K562 (cell line): ENCODE data around the gene C3AR1. TPM values are rescaled to one million over a fixed set of nuclear protein-coding genes. Genes with fewer than 3 reads are reported as not detected.

ENCODE experiments used
- ARID2 ChIP-seq: fragments of 450-650 bp; IDR thresholded peaks from 2 replicates; pipeline ENCODE4 v1.6.1; 2017; ENCODE audit warnings: antibody characterized with exemption, mild to moderate bottlenecking
- BCL6 ChIP-seq: fragments of 250-450 bp; sonication (Bioruptor Pico); IDR thresholded peaks from 2 replicates; pipeline ENCODE4 v1.4.0; 2020
- C11orf30 ChIP-seq: fragments of 450-650 bp; IDR thresholded peaks from 2 replicates; pipeline ENCODE4 v1.6.1; 2016; ENCODE audit warnings: low read depth, mild to moderate bottlenecking
- CBX8 ChIP-seq: fragments of 200-600 bp; sonication (generic); IDR thresholded peaks from 2 replicates; pipeline ENCODE4 v1.6.1; 2012; ENCODE audit warnings: borderline replicate concordance, mixed run types, low read depth, mild to moderate bottlenecking, moderate library complexity, mixed read lengths, low read length, control low read depth, inconsistent platforms; ENCODE audit not compliant: poor library complexity, severe bottlenecking; ENCODE audit errors: extremely low read depth
- E2F3 ChIP-seq: fragments of 250-450 bp; sonication (Bioruptor Pico); IDR thresholded peaks from 2 replicates; pipeline ENCODE4 v1.4.0; 2020; ENCODE audit warnings: mild to moderate bottlenecking
- MAFK ChIP-seq: IDR thresholded peaks from 2 replicates; pipeline ENCODE4 v1.6.1; 2011; ENCODE audit warnings: low read length, improper control_type of control experiment
- MXI1 ChIP-seq: IDR thresholded peaks from 2 replicates; pipeline ENCODE4 v1.6.1; 2011; ENCODE audit warnings: low read depth, mild to moderate bottlenecking, improper control_type of control experiment, low read length
- MYC ChIP-seq, 2 experiments: fragments of 250-450 bp in 1 of 2; sonication (Bioruptor Pico) in 1 of 2; IDR thresholded peaks; 2 replicates each; pipeline versions ENCODE4 v1.5.1 to v1.6.1; 2012 to 2021; ENCODE audit warnings: low read depth in 2 of 2, borderline replicate concordance in 1 of 2, improper control_type of control experiment in 1 of 2, low read length in 1 of 2, mild to moderate bottlenecking in 1 of 2, moderate library complexity in 1 of 2
- NFATC3 ChIP-seq: fragments of 450-650 bp; IDR thresholded peaks from 2 replicates; pipeline ENCODE4 v1.6.1; 2017; ENCODE audit warnings: mild to moderate bottlenecking
- SIN3A ChIP-seq, 2 experiments: fragments of 150-350 bp in 1 of 2; IDR thresholded peaks; 2 replicates each; pipeline ENCODE4 v1.6.1; 2011 to 2016; ENCODE audit warnings: borderline replicate concordance in 2 of 2, low read depth in 2 of 2, low read length in 2 of 2, mild to moderate bottlenecking in 2 of 2, moderate library complexity in 2 of 2; ENCODE audit not compliant: control insufficient read depth in 1 of 2
- TEAD1 ChIP-seq, 2 experiments: fragments of 450-650 bp in 1 of 2; sonication (generic) in 1 of 2; formaldehyde crosslinking; IDR thresholded peaks; 2 replicates each; pipeline versions ENCODE4 v1.4.0 to v1.8.0; 2020 to 2022; ENCODE audit warnings: mild to moderate bottlenecking in 2 of 2, missing genetic modification reagents in 1 of 2
- ZC3H11A ChIP-seq: IDR thresholded peaks from 2 replicates; pipeline ENCODE4 v1.6.1; 2012; ENCODE audit warnings: low read depth, low read length, improper control_type of control experiment
- ZFP30 ChIP-seq: fragments of 250-450 bp; sonication (Bioruptor Pico); IDR thresholded peaks from 2 replicates; pipeline ENCODE4 v1.8.0; 2022; ENCODE audit warnings: moderate library complexity, mild to moderate bottlenecking, inconsistent platforms, borderline replicate concordance
- polyA plus RNA-seq, 8 experiments: library from polyadenylated mRNA; depleted of rRNA in 4 of 8; stranded (reverse) in 5 of 8; unstranded in 3 of 8; fragments of >200 nt; fragmentation: Nextera tagmentation in 2 of 8; fragmentation: Illumina TruSeq in 1 of 8; extraction: Ambion mirVana in 2 of 8; extraction: Trizol in 1 of 8; gene quantifications; 2 replicates each; pipeline versions ENCODE4 v1.2.1 to v1.2.3, GENCODE V29; 2011 to 2014; ENCODE audit warnings: inconsistent platforms in 1 of 8, missing spikeins in 1 of 8
- total RNA-seq, 7 experiments: library from RNA; depleted of rRNA in 6 of 7; stranded (reverse); fragments of >200 nt in 6 of 7; fragmentation: Illumina TruSeq in 2 of 7; extraction: Trizol in 2 of 7; gene quantifications; 2 replicates each; pipeline versions ENCODE4 v1.2.1 to v1.2.3, GENCODE V29; 2011 to 2021; ENCODE audit warnings: low replicate concordance in 1 of 7
- TF ChIP-seq, protein P1 (sequence below), 2 experiments: fragments of 450-650 bp; IDR thresholded peaks; 2 replicates each; pipeline ENCODE4 v1.6.1; 2016; ENCODE audit warnings: mild to moderate bottlenecking in 2 of 2, borderline replicate concordance in 1 of 2, low read depth in 1 of 2, moderate library complexity in 1 of 2
- TF ChIP-seq, protein P2 (sequence below): conservative IDR thresholded peaks from 2 replicates; pipeline ENCODE4 v1.6.1; 2011; ENCODE audit warnings: low read depth, mild to moderate bottlenecking, low read length; ENCODE audit not compliant: control insufficient read depth
- TF ChIP-seq, protein P3 (sequence below): sonication (generic); formaldehyde crosslinking; IDR thresholded peaks from 2 replicates; pipeline ENCODE4 v1.8.0; 2022; ENCODE audit warnings: mild to moderate bottlenecking, missing genetic modification reagents

The C3AR1 gene
- total and polyA plus RNA-seq, 9 of the 15 experiments (the other 6 are each of a cell fraction or from before 2014, with no cell fraction given) = 2.2 to 12.9 (median 5.3) TPM

DNA sequence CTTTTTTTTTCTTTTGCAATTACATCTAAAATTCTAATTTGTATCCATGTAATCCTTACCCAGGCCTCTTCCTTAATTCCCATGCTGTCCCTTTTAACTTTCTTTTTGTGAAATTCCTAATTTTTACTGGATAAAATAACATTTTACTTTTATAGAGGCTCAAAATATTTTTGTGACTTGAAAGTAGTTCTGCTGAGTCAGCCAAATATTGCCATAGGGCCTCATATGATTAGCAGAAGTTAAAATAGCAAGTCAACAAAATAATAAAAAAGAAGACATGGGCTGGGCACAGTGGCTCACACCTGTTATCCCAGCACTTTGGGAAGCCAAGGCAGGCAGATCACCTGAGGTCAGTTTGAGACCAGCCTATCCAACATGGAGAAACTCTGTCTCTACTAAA is 2.0 kb downstream of the C3AR1 start (continued):
- TF ChIP-seq, protein P1, sequence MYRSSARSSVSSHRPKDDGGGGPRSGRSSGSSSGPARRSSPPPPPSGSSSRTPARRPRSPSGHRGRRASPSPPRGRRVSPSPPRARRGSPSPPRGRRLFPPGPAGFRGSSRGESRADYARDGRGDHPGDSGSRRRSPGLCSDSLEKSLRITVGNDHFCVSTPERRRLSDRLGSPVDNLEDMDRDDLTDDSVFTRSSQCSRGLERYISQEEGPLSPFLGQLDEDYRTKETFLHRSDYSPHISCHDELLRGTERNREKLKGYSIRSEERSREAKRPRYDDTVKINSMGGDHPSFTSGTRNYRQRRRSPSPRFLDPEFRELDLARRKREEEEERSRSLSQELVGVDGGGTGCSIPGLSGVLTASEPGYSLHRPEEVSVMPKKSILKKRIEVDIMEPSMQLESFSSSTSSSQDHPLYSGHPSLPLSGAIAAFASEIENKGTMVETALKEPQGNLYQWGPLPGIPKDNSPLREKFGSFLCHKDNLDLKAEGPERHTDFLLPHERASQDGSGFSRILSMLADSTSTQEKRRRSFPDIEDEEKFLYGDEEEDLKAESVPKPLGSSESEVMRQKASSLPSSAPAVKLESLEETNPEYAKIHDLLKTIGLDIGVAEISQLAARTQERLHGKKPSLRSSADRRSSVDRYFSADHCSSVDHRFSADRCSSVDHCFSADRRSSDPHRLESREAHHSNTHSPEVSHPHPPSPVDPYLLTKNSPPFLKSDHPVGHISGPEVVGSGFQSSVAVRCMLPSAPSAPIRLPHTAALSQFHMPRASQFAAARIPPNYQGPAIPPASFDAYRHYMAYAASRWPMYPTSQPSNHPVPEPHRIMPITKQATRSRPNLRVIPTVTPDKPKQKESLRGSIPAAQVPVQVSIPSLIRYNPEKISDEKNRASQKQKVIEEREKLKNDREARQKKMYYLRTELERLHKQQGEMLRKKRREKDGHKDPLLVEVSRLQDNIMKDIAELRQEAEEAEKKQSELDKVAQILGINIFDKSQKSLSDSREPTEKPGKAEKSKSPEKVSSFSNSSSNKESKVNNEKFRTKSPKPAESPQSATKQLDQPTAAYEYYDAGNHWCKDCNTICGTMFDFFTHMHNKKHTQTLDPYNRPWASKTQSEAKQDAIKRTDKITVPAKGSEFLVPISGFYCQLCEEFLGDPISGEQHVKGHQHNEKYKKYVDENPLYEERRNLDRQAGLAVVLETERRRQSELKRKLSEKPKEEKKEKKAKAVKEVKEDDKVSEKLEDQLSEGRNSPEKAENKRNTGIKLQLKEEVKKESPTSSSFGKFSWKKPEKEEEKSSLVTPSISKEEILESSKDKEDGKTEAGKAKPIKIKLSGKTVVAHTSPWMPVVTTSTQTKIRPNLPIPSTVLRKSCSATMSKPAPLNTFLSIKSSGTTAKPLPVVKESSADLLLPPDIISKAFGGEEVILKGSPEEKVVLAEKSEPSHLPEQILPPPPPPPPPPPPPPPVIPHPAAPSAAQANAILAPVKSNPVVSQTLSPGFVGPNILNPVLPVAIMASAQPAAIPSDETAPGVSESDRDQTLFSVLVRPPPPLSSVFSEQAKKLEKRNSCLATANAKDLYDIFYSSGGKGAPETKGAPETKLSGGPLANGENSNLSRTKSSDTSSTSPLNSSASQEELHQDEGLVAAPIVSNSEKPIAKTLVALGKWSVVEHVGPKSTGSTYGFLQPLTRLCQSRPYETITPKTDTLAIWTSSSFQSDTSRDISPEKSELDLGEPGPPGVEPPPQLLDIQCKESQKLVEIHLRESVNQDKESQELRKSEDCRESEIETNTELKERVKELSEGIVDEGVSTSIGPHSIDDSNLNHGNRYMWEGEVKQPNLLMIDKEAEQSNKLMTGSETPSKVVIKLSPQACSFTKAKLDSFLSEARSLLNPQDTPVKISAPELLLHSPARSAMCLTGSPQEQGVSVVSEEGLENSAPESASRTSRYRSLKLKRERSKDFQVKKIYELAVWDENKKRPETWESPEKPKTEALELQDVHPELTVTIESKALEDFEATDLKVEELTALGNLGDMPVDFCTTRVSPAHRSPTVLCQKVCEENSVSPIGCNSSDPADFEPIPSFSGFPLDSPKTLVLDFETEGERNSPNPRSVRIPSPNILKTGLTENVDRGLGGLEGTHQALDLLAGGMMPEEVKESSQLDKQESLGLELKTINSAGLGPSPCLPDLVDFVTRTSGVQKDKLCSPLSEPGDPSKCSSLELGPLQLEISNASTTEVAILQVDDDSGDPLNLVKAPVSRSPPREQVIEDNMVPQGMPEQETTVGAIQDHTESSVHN (IDR thresholded peaks at IDR 0.05; ENCODE audit: borderline replicate concordance in 1 of 2, low read depth in 1 of 2) = no peak
- no peak for TF ChIP-seq ZC3H11A
- no peak for TF ChIP-seq ARID2
- no peak for TF ChIP-seq ZFP30
- peak; percentile 96 for TF ChIP-seq C11orf30
- no peak for TF ChIP-seq TEAD1 (CRISPR knock-in tag; IDR thresholded peaks at IDR 0.05)
- TF ChIP-seq, protein P2, sequence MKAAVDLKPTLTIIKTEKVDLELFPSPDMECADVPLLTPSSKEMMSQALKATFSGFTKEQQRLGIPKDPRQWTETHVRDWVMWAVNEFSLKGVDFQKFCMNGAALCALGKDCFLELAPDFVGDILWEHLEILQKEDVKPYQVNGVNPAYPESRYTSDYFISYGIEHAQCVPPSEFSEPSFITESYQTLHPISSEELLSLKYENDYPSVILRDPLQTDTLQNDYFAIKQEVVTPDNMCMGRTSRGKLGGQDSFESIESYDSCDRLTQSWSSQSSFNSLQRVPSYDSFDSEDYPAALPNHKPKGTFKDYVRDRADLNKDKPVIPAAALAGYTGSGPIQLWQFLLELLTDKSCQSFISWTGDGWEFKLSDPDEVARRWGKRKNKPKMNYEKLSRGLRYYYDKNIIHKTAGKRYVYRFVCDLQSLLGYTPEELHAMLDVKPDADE = no peak
- TF ChIP-seq, protein P3, sequence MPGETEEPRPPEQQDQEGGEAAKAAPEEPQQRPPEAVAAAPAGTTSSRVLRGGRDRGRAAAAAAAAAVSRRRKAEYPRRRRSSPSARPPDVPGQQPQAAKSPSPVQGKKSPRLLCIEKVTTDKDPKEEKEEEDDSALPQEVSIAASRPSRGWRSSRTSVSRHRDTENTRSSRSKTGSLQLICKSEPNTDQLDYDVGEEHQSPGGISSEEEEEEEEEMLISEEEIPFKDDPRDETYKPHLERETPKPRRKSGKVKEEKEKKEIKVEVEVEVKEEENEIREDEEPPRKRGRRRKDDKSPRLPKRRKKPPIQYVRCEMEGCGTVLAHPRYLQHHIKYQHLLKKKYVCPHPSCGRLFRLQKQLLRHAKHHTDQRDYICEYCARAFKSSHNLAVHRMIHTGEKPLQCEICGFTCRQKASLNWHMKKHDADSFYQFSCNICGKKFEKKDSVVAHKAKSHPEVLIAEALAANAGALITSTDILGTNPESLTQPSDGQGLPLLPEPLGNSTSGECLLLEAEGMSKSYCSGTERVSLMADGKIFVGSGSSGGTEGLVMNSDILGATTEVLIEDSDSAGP (CRISPR knock-in tag) = no peak
- TF ChIP-seq MAFK = peak; percentile 98
- TF ChIP-seq MXI1 = no peak
- no peak for TF ChIP-seq E2F3 (CRISPR knock-in tag)
- no peak for TF ChIP-seq BCL6
- TF ChIP-seq CBX8 = no peak
- TF ChIP-seq SIN3A (IDR thresholded peaks at IDR 0.05; ENCODE audit: borderline replicate concordance in 2 of 2, control insufficient read depth in 1 of 2, low read depth in 2 of 2, low read length in 2 of 2) = no peak
- TF ChIP-seq NFATC3 = no peak
- no peak for TF ChIP-seq MYC (IDR thresholded peaks at IDR 0.05; ENCODE audit: low read depth, low read length)
- no peak for TF ChIP-seq MYC (CRISPR knock-in tag; IDR thresholded peaks at IDR 0.05; ENCODE audit: borderline replicate concordance, low read depth)
